Measurements from ENCODE around the gene FRMPD1.

- TF ChIP-seq CTCF (IDR thresholded peaks at IDR 0.05; ENCODE audit: low read length) (no peak), EZH2 (IDR thresholded peaks at IDR 0.05; ENCODE audit: borderline replicate concordance, low read length) (no peak)
Observed at GRCh38 chr9:37787059-37787458, 136.3 kb downstream of the FRMPD1 start.

Measured in OCI-LY1 (cell line).